Measurements from ENCODE around the gene CCL26.
"Not testable (repeated sequence)": the region's sequence is repeated elsewhere in the genome, so short reads cannot be mapped to it uniquely, and the experiment has no call there.

The CCL26 gene

DNA sequence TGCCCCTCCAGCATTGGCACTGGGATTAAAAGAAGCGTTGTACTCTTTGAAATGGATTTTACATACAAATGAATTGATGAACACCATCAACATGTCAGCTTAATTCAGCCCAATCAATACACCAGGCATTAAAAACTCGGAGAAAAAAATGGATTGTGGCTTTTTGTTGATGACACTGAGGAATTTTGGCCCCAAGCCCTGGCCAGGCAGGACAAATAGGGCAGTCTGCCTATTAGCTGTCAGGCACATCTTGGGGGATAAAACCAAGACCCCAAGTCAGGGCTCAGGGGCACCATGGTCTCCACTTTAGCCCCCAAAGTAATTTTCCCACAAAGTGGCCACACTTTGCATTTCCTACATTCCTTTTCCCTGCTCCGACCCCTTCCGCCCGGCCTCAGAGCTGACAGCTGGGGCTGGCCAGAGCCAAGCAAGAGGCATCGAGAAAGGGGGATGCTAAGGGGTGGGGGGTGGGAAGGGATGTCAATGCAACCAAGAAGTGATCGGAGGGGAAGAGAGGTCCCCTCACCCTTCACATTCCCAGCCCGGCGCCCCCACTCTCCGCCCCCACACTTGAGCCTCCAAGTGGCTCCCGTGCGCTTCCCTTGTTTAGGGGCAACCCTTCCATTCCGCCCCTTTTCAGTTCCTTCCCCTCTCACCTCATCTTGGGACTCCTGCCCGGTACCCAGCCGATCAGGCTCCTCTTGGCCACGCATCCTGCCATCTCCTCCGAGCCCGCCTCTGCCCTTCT is 34.0 kb downstream of the CCL26 start:
- no peak for DNase-seq

DNA sequence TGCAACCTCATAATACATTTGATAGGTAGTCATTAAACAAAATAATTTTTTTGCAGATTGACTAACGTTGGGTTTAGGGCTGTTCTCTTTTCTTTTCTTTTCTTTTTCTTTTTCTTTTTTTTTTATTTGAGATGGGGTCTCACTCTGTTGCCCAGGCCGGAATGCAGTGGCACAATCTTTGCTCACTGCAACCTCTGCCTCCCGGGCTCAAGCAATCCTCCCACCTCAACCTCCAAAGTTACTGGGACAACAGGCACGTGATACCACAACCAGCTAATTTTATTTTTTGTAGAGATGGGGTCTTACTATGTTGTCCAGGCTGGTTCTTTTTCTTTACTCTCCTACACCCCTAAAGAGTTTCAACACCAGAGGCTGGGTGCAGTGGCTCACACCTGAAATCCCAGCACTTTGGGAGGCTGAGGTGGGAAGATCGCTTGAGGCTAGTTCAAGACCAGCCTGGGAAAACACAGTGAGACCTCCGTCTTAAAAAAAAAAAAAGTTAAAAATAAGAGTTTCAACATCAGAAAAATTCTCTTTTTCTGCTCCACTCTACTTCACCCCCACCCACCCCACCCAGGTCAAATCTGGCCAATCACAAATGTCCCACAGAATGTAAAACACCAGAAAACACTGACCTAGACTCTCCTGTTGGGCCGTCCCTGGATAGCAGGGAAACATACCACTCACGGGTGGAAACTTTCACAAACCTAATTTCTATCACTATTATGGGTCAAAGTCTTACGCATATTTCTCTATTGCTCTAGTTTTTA is 36.2 kb downstream of the CCL26 start:
- no peak for DNase-seq

DNA sequence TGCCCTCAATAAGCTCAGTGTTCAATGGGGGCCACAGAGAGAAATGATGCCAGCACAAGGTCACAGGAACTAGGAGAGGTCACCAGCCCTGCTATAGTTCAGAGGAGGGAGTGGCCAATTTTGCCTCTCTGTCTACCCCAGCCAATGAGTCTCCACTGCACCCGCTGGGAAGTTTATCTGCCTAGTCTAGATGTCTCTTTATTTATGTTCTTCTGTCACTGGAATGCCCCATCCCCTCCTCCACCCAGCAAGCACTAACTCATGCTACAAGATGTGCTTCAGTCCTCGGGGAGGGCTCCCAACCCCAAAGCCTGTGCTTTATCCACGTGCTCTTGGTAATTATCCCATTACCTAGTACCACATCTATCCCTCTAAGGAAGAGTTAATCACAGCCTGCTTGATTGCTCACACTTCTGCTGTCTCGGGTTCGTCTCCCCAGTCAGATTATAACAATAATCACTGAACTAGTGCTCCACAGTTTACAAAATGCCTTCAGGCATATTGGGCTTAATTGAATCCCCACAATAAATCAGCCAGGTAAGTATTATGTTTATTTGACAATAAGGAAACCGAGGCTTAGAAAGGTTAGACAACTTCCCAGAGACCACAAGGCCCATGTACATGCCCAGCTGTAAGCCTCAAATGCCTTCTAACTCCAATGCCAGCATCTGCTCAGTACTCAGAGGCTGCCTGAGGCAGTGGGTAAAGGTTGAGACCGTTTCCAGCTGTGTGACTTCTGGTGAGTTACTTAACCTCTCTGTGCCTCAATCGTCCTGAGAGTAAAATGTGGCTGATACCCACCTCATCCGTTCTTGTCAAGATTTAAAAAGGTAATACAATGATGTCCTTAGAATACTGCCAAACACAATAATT is 37.2 kb downstream of the CCL26 start:
- DNase-seq: no peak

DNA sequence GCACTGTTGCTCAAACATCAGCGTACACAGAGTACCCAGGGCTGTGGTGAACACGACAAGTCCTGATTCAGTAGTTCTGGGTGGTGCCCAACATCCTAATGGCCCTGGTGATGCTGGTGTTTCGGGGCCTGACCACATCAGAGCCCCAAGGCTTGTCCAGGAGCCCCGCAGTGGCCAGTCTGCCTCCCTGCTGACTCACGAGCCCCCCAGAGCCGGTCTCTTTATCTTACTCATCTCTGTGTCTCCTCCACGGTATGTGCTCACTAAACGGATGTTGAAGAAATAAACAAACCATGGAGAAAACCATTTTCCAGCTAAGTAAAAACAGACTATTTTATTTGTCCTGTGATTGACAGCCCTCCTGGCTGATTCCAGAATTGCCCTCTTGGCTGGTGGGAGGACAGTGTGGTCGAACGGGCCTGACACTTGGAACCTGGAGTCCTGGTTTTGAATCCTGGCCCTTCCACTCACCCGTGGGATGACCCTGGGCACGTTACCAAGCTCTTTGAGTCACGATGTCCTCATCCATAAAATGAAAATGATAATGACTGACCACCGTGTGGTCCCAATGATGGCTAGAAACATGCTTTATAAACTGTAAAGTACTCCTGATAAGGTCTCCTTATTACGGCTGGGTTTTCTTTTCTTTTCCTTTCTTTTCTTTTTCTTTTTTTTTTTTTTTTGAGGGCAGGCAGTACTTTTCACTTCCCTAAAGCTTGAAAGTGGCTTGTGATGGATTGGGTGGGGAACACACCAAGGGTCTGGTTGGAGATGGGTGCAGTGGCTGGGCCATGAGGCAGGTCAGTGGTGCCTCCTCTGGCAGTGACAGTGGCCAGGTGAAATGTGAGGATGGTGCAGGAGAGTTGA is 39.0 kb downstream of the CCL26 start:
- no peak for DNase-seq

GRCh38 chr7:75732016-75732521 is 39.9 kb downstream of the CCL26 start:
- no peak for DNase-seq

GRCh38 chr7:75729851-75730274 is 42.1 kb downstream of the CCL26 start:
- DNase-seq: no peak

GRCh38 chr7:75727881-75728593 is 44.0 kb downstream of the CCL26 start:
- peak; percentile 15 for DNase-seq

- not testable (repeated sequence) for DNase-seq
Observed at GRCh38 chr7:75727351-75727750, 44.7 kb downstream of the CCL26 start.

GRCh38 chr7:75725306-75725705 is 46.7 kb downstream of the CCL26 start:
- no peak for DNase-seq

DNA sequence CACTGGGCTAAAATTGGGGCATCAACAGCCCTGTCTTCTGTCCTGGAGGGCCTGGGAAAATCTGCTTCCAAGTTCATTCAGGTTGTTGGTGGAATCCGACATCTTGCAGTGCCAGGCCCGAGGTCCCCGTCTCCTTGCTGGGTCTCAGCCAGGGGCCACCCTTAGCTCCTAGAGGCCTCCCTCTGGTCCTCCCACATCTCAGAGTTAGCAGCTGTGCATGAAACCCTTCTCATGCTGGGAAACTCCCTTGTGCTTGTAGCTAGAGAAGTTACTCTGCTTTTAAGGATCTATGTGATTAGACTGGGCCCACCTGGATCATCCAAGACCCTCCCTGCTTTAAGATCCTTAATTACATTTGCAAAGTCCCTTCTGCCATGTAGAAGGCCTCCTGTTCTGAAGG is 48.6 kb downstream of the CCL26 start:
- no peak for DNase-seq

GRCh38 chr7:75722373-75722772 is 49.6 kb downstream of the CCL26 start:
- DNase-seq: no peak

DNA sequence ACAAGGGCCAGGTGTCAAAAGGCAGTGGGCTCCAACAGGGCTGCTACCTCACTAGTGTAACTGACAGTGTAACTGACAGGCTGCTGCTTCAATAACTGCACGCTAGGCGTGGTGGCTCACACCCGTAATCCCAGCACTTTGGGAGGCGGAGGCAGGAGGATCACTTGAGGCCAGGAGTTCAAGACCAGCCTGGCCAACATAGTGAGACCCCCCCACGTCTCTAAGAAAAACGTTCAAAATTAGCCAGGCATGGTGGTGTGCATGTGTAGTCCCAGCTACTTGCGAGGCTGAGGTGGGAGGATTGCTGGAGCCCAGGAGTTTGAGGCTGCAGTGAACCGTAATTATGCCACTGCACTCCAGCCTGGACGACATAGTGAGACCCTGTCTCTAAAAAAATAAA is 50.1 kb downstream of the CCL26 start:
- not testable (repeated sequence) for DNase-seq

DNA sequence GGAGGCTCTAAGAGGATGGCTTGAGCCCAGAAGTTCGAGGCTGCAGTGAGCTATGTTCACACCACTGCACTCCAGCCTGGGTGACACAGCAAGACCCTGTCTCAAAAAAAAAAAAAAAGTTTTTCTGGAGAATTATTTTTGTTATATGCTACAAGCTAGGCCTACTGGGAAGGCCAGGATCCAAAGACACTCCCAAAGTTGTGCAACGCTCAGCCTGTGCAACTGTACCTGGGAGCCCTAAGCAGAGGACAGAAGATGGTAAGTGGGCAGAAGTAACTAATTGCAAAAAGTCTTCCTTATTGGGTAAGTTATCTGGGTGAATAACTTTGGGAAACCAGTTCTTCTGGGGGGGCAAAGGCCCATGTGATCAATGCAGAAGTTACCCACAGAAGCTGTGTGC is 50.6 kb downstream of the CCL26 start:
- no peak for DNase-seq

- no peak for DNase-seq
Observed at GRCh38 chr7:75719626-75720025, 52.4 kb downstream of the CCL26 start.

Measured in stimulated activated CD4-positive, alpha-beta T cell treated with anti-CD3 and anti-CD28 coated beads, Interleukin-4, amount 100 ng/mL, for 24 hours (primary cell).